Trophoblast cell (in vitro differentiated cells and primary cell): ENCODE data around the gene LINGO1.

Source experiments
- DNase-seq, 2 donors: peaks; one replicate each; pipeline ENCODE4 v3.0.0-alpha.2; 2016
- H2AFZ ChIP-seq: 2 replicates; pipeline ENCODE4 v1.6.1; 2013; ENCODE audit warnings: low read length, moderate library complexity, mild to moderate bottlenecking; ENCODE audit not compliant: insufficient read depth, poor library complexity
- H2AK5ac ChIP-seq: 2 replicates; pipeline ENCODE4 v1.6.1; 2013; ENCODE audit warnings: mild to moderate bottlenecking, low read length
- H2BK120ac ChIP-seq: 2 replicates; pipeline ENCODE4 v1.6.1; 2013; ENCODE audit warnings: low read length, mild to moderate bottlenecking, moderate library complexity; ENCODE audit not compliant: insufficient read depth, poor library complexity
- H2BK12ac ChIP-seq: 2 replicates; pipeline ENCODE4 v1.6.1; 2013; ENCODE audit warnings: mild to moderate bottlenecking, low read length, moderate library complexity
- H2BK5ac ChIP-seq: 2 replicates; pipeline ENCODE4 v1.6.1; 2013; ENCODE audit warnings: low read length, low read depth, moderate library complexity, mild to moderate bottlenecking; ENCODE audit not compliant: poor library complexity
- H3K14ac ChIP-seq: 2 replicates; pipeline ENCODE4 v1.6.1; 2013; ENCODE audit warnings: mild to moderate bottlenecking, low read length
- H3K18ac ChIP-seq: 2 replicates; pipeline ENCODE4 v1.6.1; 2013; ENCODE audit warnings: mild to moderate bottlenecking, low read length
- H3K23ac ChIP-seq: 2 replicates; pipeline ENCODE4 v1.6.1; 2013; ENCODE audit warnings: low read length
- H3K27ac ChIP-seq: 2 replicates; pipeline ENCODE4 v1.5.1; 2013; ENCODE audit warnings: low read depth, mild to moderate bottlenecking, inconsistent platforms, low read length, moderate library complexity
- H3K27me3 ChIP-seq: 2 replicates; pipeline ENCODE4 v1.6.1; 2013; ENCODE audit warnings: inconsistent platforms, mild to moderate bottlenecking, low read length, moderate library complexity; ENCODE audit not compliant: insufficient read depth
- H3K36me3 ChIP-seq, 2 experiments: 1 replicate in 1 of 2; 2 replicates in 1 of 2; pipeline ENCODE4 v1.6.1; 2013; ENCODE audit warnings: low read length in 2 of 2, mild to moderate bottlenecking in 2 of 2, moderate library complexity in 1 of 2; ENCODE audit not compliant: insufficient read depth in 2 of 2, control insufficient read depth in 1 of 2
- H3K4ac ChIP-seq: 2 replicates; pipeline ENCODE4 v1.6.1; 2013; ENCODE audit warnings: low read depth, mild to moderate bottlenecking, low read length, moderate library complexity
- H3K4me1 ChIP-seq, 2 experiments: 1 replicate in 1 of 2; 2 replicates in 1 of 2; pipeline ENCODE4 v1.6.1; 2013; ENCODE audit warnings: low read length in 2 of 2, mild to moderate bottlenecking in 2 of 2, moderate library complexity in 1 of 2; ENCODE audit not compliant: insufficient read depth in 2 of 2, control insufficient read depth in 1 of 2
- H3K4me2 ChIP-seq: 2 replicates; pipeline ENCODE4 v1.6.1; 2013; ENCODE audit warnings: inconsistent platforms, mild to moderate bottlenecking, low read length, moderate library complexity
- H3K4me3 ChIP-seq: 2 replicates; pipeline ENCODE4 v1.5.1; 2013; ENCODE audit warnings: mild to moderate bottlenecking, low read depth, low read length, inconsistent platforms
- H3K79me1 ChIP-seq: one replicate; pipeline ENCODE4 v1.6.1; 2013; ENCODE audit warnings: low read length
- H3K79me2 ChIP-seq: 2 replicates; pipeline ENCODE4 v1.6.1; 2013; ENCODE audit warnings: low read length, mild to moderate bottlenecking; ENCODE audit not compliant: control insufficient read depth, insufficient read depth, poor library complexity
- H3K9ac ChIP-seq: 2 replicates; pipeline ENCODE4 v1.6.1; 2013; ENCODE audit warnings: mild to moderate bottlenecking, low read length
- H3K9me3 ChIP-seq: 2 replicates; pipeline ENCODE4 v1.6.1; 2013; ENCODE audit warnings: low read depth, mild to moderate bottlenecking, control low read depth, inconsistent platforms, low read length; ENCODE audit not compliant: insufficient read depth
- H4K12ac ChIP-seq: 2 replicates; pipeline ENCODE4 v1.6.1; 2013; ENCODE audit warnings: low read depth, mild to moderate bottlenecking, low read length, moderate library complexity
- H4K8ac ChIP-seq: 2 replicates; pipeline ENCODE4 v1.6.1; 2013; ENCODE audit warnings: low read depth, mild to moderate bottlenecking, low read length, moderate library complexity
- H4K91ac ChIP-seq: one replicate; pipeline ENCODE4 v1.6.1; 2013; ENCODE audit warnings: low read depth, mild to moderate bottlenecking, low read length, moderate library complexity
- WGBS: extraction: QIAGEN DNeasy Blood & Tissue Kit; methylation state at CpG from one replicate; pipeline ENCODE4 v1.1.7; 2013; ENCODE audit warnings: missing lambda C conversion rate; ENCODE audit not compliant: insufficient read length, insufficient coverage; ENCODE audit errors: extremely low coverage; 5-methylcytosine and 5-hydroxymethylcytosine counted together

The LINGO1 gene

DNA sequence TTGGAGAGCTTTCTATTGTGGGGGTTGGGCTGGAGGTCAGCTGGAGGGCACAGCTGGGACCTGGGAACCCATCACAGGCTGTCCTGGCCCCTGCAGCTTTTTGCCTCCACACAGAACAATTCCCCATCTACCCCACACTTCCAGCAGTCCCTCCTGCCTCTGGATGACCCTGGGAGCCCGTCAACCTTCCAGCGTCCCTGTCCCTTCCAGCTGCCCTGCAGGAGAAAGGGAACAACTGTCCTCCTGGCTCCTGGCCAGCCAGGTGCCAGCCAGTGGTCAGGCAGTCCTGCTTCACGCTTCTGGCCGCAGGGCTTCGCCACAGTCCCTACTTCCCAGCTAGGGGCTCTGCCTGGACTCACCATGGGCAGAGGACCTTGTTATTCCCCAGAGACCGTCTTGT is 27.2 kb downstream of the LINGO1 start:
- Histone ChIP-seq H2BK12ac (peak overlapping the region; percentile 7), H3K4me1 (peaks cover 14 to 21% of the 10 kb centered on the region in 2 experiments), H3K27me3 (peaks cover 1% of the 10 kb centered on the region), H3K27ac (no peak overlapping the region), H4K91ac (no peak overlapping the region), H3K36me3 (no peaks in the 10 kb centered on the region), H3K4me3 (no peak overlapping the region), H2AFZ (no peak overlapping the region), H3K18ac (no peak overlapping the region), H3K79me2 (peaks cover 2% of the 10 kb centered on the region), H3K9me3 (no peaks in the 10 kb centered on the region), H3K9ac (no peak overlapping the region), H3K4ac (no peak overlapping the region), H3K14ac (no peak overlapping the region), H4K12ac (no peak overlapping the region), H2BK120ac (no peak overlapping the region), H2BK5ac (no peak overlapping the region), H3K4me2 (no peak overlapping the region), H3K23ac (no peak overlapping the region), H4K8ac (no peak overlapping the region), H2AK5ac (no peak overlapping the region), H3K79me1 (peaks cover 2% of the 10 kb centered on the region)
- no peak for DNase-seq
- no CpG with 5 or more reads among the region's 6 CpGs for WGBS

DNA sequence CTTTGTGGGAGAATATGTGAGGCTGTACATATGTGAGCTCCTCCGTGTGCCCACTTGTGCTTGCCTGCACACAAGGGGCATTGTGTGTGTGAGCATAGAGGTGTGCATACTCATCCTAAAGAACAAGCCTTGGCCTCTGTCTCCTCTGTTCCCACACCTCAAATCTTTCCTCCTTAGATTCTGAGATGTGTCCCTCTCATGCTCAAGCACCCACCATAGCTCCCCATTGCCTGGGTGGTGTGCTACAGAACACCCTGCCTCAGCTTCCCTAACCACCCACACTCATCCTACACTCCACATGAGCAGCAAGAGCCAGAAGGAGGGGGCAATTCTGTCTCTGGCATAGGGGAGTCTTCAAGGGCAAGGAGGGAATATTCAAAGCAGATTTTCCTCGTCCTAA is 27.7 kb downstream of the LINGO1 start:
- Histone ChIP-seq H3K4me1 (peaks cover 14 to 21% of the 10 kb centered on the region in 2 experiments), H3K36me3 (no peaks in the 10 kb centered on the region), H3K4ac (no peak overlapping the region), H3K4me3 (no peak overlapping the region), H2BK120ac (no peak overlapping the region), H3K9me3 (no peaks in the 10 kb centered on the region), H3K4me2 (no peak overlapping the region), H2BK5ac (no peak overlapping the region), H3K79me2 (peaks cover 2% of the 10 kb centered on the region), H2BK12ac (no peak overlapping the region), H3K27ac (no peak overlapping the region), H3K18ac (no peak overlapping the region), H3K27me3 (peaks cover 1% of the 10 kb centered on the region), H2AFZ (no peak overlapping the region), H3K9ac (no peak overlapping the region), H4K91ac (no peak overlapping the region), H3K23ac (no peak overlapping the region), H2AK5ac (no peak overlapping the region), H4K8ac (no peak overlapping the region), H3K14ac (no peak overlapping the region), H4K12ac (no peak overlapping the region), H3K79me1 (peaks cover 2% of the 10 kb centered on the region)
- DNase-seq, result no peak
- WGBS, result no CpG with 5 or more reads among the region's 2 CpGs

DNA sequence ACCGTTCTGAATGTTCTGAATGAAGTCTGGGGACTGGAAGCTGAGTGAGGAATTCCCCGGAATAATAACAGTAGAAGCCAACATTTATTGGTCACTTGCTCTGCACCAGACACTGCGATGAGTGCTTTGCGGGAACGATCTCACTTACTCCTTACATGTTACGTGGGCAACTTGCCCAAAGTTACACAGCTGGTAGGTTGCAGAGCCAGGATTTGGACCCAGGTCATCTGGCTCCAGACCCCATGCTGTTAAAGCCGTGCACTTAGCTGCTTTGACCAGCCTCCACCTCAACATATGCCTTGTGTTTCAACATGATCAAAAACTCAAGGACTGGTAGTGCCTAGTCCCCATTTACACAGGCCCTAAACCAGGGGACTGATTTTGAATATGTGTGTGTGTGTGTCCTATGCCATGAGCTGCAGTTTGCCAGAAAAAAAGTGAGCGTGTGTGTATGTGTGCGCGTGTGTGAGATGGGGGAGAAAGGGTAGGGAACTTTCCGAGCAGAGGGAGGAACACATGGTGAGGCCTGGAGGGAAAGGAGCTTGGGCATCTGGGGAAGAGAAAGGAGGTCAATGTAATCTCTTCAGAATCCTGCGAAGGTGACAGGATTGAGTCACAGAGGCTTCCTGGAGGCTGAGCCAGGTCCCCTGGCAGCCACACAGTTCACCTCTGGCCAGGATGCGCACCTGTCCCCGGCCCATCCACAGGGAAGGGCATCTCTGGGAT is 28.9 kb downstream of the LINGO1 start:
- no peak overlapping the region for H2AK5ac ChIP-seq

DNA sequence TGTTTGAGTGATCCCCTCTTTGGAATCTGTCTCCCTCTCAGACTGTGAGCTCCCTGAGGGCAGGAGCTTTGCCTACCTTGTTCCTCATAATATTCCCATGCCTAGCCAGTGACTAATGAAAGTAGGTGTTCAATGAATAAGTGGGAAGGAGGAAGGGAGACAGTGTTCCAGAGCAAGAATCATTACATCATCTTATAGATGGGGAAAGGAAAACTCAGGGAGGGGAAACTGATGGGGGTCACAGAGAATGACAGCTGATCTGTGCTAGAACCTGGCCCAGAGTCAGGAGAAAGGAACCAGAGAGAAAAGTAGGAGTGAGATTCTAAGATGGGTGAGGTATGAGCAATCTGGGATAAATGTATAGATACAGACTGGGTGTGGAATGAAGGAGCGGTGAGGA is 29.9 kb downstream of the LINGO1 start:
- Histone ChIP-seq H2BK5ac (no peak overlapping the region), H2AFZ (no peak overlapping the region)

More for the DNA sequence above, 28.9 kb downstream of the LINGO1 start:
- H4K12ac ChIP-seq, result no peak overlapping the region
- H3K36me3 ChIP-seq, result no peaks in the 10 kb centered on the region
- H3K9ac ChIP-seq, result no peak overlapping the region
- H2BK5ac ChIP-seq, result no peak overlapping the region
- no peak overlapping the region for H3K18ac ChIP-seq
- H2AFZ ChIP-seq, result no peak overlapping the region
- peaks cover 19 to 21% of the 10 kb centered on the region in 2 experiments for H3K4me1 ChIP-seq
- no peak overlapping the region for H2BK120ac ChIP-seq
- no peak overlapping the region for H3K14ac ChIP-seq
- H3K23ac ChIP-seq, result no peak overlapping the region
- no peak overlapping the region for H4K8ac ChIP-seq
- H3K4ac ChIP-seq, result no peak overlapping the region
- no peaks in the 10 kb centered on the region for H3K9me3 ChIP-seq
- H3K27me3 ChIP-seq, result peaks cover 1% of the 10 kb centered on the region
- H3K27ac ChIP-seq, result no peak overlapping the region
- H3K79me1 ChIP-seq, result peaks cover 2% of the 10 kb centered on the region
- H2BK12ac ChIP-seq, result no peak overlapping the region
- WGBS, result no CpG with 5 or more reads among the region's 14 CpGs
- no peak overlapping the region for H3K4me2 ChIP-seq
- no peak overlapping the region for H3K4me3 ChIP-seq
- H3K79me2 ChIP-seq, result peaks cover 2% of the 10 kb centered on the region
- no peak overlapping the region for H4K91ac ChIP-seq
- no peak for DNase-seq

More for the DNA sequence above, 29.9 kb downstream of the LINGO1 start:
- H4K12ac ChIP-seq, result no peak overlapping the region
- no peaks in the 10 kb centered on the region for H3K36me3 ChIP-seq
- H3K18ac ChIP-seq, result no peak overlapping the region
- H2AK5ac ChIP-seq, result no peak overlapping the region
- no peak for DNase-seq
- H3K4me2 ChIP-seq, result no peak overlapping the region
- H3K27me3 ChIP-seq, result peaks cover 1% of the 10 kb centered on the region
- H3K4me3 ChIP-seq, result no peak overlapping the region
- no peak overlapping the region for H4K91ac ChIP-seq
- H3K79me1 ChIP-seq, result peaks cover 5% of the 10 kb centered on the region
- no peak overlapping the region for H3K14ac ChIP-seq
- no peak overlapping the region for H3K27ac ChIP-seq
- H2BK12ac ChIP-seq, result no peak overlapping the region
- no peak overlapping the region for H3K9ac ChIP-seq
- H3K79me2 ChIP-seq, result peaks cover 2% of the 10 kb centered on the region
- H2BK120ac ChIP-seq, result no peak overlapping the region
- H3K23ac ChIP-seq, result no peak overlapping the region
- no peaks in the 10 kb centered on the region for H3K9me3 ChIP-seq
- H4K8ac ChIP-seq, result no peak overlapping the region
- H3K4me1 ChIP-seq, result peaks cover 19 to 27% of the 10 kb centered on the region in 2 experiments
- no CpG with 5 or more reads among the region's 1 CpG for WGBS
- no peak overlapping the region for H3K4ac ChIP-seq
